NK-92 (cell line): Measurements from ENCODE around the gene FREM2.

Experiments used
- DNase-seq: peaks from one replicate; lab custom pipeline; 2025; ENCODE audit not compliant: unreplicated experiment; lab: John Stamatoyannopoulos, UW

The FREM2 gene

GRCh38 chr13:38685974-38686576 is 802 bp upstream of the FREM2 start:
- no peak for DNase-seq

- DNase-seq, result no peak
Observed at GRCh38 chr13:38687246-38688229, 661 bp downstream of the FREM2 start.

- DNase-seq, result no peak
Observed at GRCh38 chr13:38688674-38689073, 1.8 kb downstream of the FREM2 start.

- DNase-seq, result no peak
Observed at GRCh38 chr13:38690231-38690630, 3.4 kb downstream of the FREM2 start.

GRCh38 chr13:38693168-38693567 is 6.3 kb downstream of the FREM2 start:
- DNase-seq, result no peak

- DNase-seq, result no peak
Observed at GRCh38 chr13:38693641-38694040, 6.8 kb downstream of the FREM2 start.

GRCh38 chr13:38697197-38697596 is 10.3 kb downstream of the FREM2 start:
- no peak for DNase-seq

GRCh38 chr13:38697628-38698333 is 10.9 kb downstream of the FREM2 start:
- no peak for DNase-seq

- no peak for DNase-seq
Observed at GRCh38 chr13:38700051-38700450, 13.2 kb downstream of the FREM2 start.

- DNase-seq, result no peak
Observed at GRCh38 chr13:38702669-38703068, 15.8 kb downstream of the FREM2 start.

- no peak for DNase-seq
Observed at GRCh38 chr13:38703255-38703654, 16.4 kb downstream of the FREM2 start.

- DNase-seq, result no peak
Observed at GRCh38 chr13:38705365-38705764, 18.5 kb downstream of the FREM2 start.

GRCh38 chr13:38707460-38707859 is 20.6 kb downstream of the FREM2 start:
- DNase-seq, result no peak

GRCh38 chr13:38713046-38713445 is 26.2 kb downstream of the FREM2 start:
- DNase-seq, result no peak

- no peak for DNase-seq
Observed at GRCh38 chr13:38718374-38718773, 31.5 kb downstream of the FREM2 start.

GRCh38 chr13:38730332-38730731 is 43.5 kb downstream of the FREM2 start:
- DNase-seq, result no peak

- no peak for DNase-seq
Observed at GRCh38 chr13:38733146-38733545, 46.3 kb downstream of the FREM2 start.

GRCh38 chr13:38735665-38736440 is 49.0 kb downstream of the FREM2 start:
- DNase-seq, result no peak

- no peak for DNase-seq
Observed at GRCh38 chr13:38743466-38743865, 56.6 kb downstream of the FREM2 start.

- DNase-seq, result no peak
Observed at GRCh38 chr13:38752686-38753085, 65.8 kb downstream of the FREM2 start.

GRCh38 chr13:38753878-38754277 is 67.0 kb downstream of the FREM2 start:
- no peak for DNase-seq
